ENCODE results near the gene PVALEF. TPM values are rescaled to one million over a fixed set of nuclear protein-coding genes. Genes with fewer than 3 reads are reported as not detected.

PVALEF gene
- under 1 TPM in 1 of 2 donors, not detected in 1; under 0.01 TPM for total RNA-seq

GRCh38 chr17:81165246-81166032 is at the start of gene PVALEF:
PVALEF (plus strand) TSS chr17:81165507; CDS start chr17:81181227, 15,720 bp downstream.

DNA sequence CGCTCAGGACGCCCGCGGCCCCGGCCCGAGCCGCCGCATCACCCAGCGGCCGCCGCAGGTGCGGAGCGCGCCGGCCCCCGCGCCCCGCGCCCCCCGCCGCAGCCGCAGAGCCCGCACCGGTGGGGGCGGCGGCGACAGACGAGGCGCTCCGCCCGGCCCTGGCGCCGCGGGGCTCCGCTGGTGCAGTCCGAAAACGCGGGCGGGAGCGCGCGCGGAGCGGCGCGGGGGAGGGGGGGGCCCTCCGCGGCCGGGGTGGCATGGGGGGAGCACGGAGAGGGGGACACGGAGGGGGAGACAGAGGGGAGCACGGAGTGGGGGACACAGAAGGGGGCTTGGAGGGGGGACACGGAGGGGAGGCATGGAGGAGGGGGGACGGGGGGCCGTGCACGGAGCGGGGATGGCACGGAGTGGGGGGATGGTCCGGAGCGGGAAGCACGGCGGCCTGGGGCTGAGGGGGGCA is 756 bp downstream of the PVALEF start, which contains the start of gene AATK:
Gene AATK (minus strand): TSS at position 189 of the 460 bp plus-strand sequence. CDS start 229 bp downstream, outside the sequence.

DNA sequence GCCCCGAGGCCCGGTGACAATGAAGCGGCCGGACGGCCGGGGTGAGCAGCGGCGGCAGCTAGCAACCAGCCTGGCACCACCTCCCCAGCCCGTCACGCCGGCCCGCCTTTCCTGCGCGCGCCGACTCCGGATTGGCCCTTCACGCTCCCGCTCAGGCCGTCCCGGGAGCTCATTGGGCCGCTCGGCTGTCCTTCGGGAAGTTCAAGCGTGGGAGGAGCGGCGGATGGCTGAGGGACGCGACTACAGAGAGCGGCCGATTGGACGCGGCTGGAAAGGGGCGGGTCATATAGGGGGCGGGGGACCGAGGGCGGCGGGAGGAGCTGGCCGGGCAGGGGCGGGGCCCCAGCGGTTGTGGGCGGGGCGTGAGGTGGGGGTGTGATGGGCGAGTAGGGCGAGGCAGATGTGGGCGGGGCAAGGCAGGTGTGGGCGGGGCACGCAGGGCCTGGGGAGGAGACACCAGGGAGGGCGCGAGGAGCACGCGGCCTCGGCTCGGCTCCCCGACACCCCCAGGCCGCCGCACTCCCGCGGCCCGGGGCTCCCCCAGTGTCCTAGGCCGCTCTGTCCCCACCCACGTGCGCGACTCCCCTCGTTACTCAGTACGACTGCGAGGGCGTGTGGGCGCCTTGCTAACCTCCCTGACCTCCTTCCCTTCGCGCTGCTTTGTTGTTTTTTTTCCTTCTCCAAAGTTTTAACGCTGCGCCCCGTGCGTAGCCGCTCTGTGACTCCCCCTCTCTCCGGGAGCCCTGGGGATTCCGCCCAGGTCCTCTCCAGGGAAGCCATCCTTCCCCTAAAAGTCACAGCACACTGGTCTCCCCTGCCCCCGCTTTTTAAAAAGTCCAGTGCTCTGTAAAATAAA is 57.8 kb downstream of the PVALEF start, which contains the start of gene CEP131:
Gene CEP131 (minus strand): TSS at position 60 of the 856 bp plus-strand sequence. CDS start 2,909 bp downstream, outside the sequence.

Small RNA genes within 50 kb of the gene (small RNA-seq; reads per million reads assigned to genes)
- gene MIR1250: 0.12 to 0.43 reads per million in 2 donors
- gene MIR3065: 70.6 to 84.5 reads per million in 2 donors
- 0.17 to 0.21 reads per million in 2 donors for gene MIR657

Other genes starting within 250 kb of the PVALEF start
- gene CHMP6, start 173.7 kb upstream of the PVALEF start, total RNA-seq: 10 to 100 TPM; 14.8 to 24.6 TPM
- gene BAIAP2, start 130.4 kb upstream of the PVALEF start, total RNA-seq: 10 to 100 TPM; 61.6 to 75.9 TPM
- gene AATK, start 714 bp downstream of the PVALEF start, total RNA-seq: 10 to 100 TPM; 16.0 to 50.6 TPM
- gene CEP131, start 57.5 kb downstream of the PVALEF start, total RNA-seq: 10 to 100 TPM in 1 of 2 donors, 1 to 10 TPM in 1; 6.5 to 17.6 TPM
- 10 to 100 TPM; 15.0 to 32.3 TPM for gene TEPSIN, start 73.5 kb downstream of the PVALEF start, total RNA-seq
- 10 to 100 TPM; 10.7 to 34.0 TPM for gene NDUFAF8, start 73.8 kb downstream of the PVALEF start, total RNA-seq
- 10 to 100 TPM; 59.9 to 78.8 TPM for gene SLC38A10, start 129.8 kb downstream of the PVALEF start, total RNA-seq
- gene BAHCC1, start 229.9 kb downstream of the PVALEF start, total RNA-seq: 10 to 100 TPM; 19.3 to 21.3 TPM